Progenitor cell of endocrine pancreas (in vitro differentiated cells): Measurements from ENCODE around the gene HLA-DRA. TPM values are rescaled to one million over a fixed set of nuclear protein-coding genes. Genes with fewer than 3 reads are reported as not detected.

Experiments used
- DNase-seq: peaks from one replicate; pipeline ENCODE4 v3.0.0; 2021; ENCODE audit warnings: low spot score; ENCODE audit not compliant: unreplicated experiment
- H3K27ac Mint-ChIP-seq: 2 replicates; pipeline ENCODE4 v1.8.0; 2021; ENCODE audit warnings: mild to moderate bottlenecking, moderate library complexity, mixed read lengths
- H3K27me3 Mint-ChIP-seq: 2 replicates; pipeline ENCODE4 v1.8.0; 2021; ENCODE audit warnings: mixed read lengths
- H3K36me3 Mint-ChIP-seq: 2 replicates; pipeline ENCODE4 v1.8.0; 2022; ENCODE audit warnings: mixed read lengths; ENCODE audit not compliant: insufficient read depth
- H3K4me1 Mint-ChIP-seq: 2 replicates; pipeline ENCODE4 v1.8.0; 2021; ENCODE audit warnings: low read depth, mixed read lengths
- H3K4me3 Mint-ChIP-seq: 2 replicates; pipeline ENCODE4 v1.8.0; 2021; ENCODE audit warnings: low read depth, mild to moderate bottlenecking, moderate library complexity, mixed read lengths
- H3K9me3 Mint-ChIP-seq: 2 replicates; pipeline ENCODE4 v1.8.0; 2021; ENCODE audit warnings: low read depth, mixed read lengths
- CTCF ChIP-seq: fragments of 200-600 bp; sonication (generic); IDR thresholded peaks from one replicate; pipeline ENCODE4 v1.5.0; 2021; ENCODE audit warnings: antibody characterized with exemption, mild to moderate bottlenecking; ENCODE audit not compliant: unreplicated experiment
- total RNA-seq: library from RNA; stranded (reverse); gene quantifications from 2 replicates; pipeline ENCODE4 v1.2.1, GENCODE V29; 2021

HLA-DRA gene
- total RNA-seq, 1 donor from 2014 or later: not detected

- Mint-ChIP-seq H3K27ac (no peak overlapping the region), H3K9me3 (no peaks in the 10 kb centered on the region), H3K4me1 (peaks cover 2% of the 10 kb centered on the region), H3K4me3 (no peak overlapping the region), H3K27me3 (peaks cover 58% of the 10 kb centered on the region), H3K36me3 (no peaks in the 10 kb centered on the region)
- no peak for TF ChIP-seq CTCF
- no peak for DNase-seq
These were observed 28.8 kb upstream of the HLA-DRA start for GRCh38 chr6:32410906-32411305.

- no peaks in the 10 kb centered on the region for H3K9me3 Mint-ChIP-seq
- peaks cover 63% of the 10 kb centered on the region for H3K27me3 Mint-ChIP-seq
- peaks cover 2% of the 10 kb centered on the region for H3K4me1 Mint-ChIP-seq
- no peaks in the 10 kb centered on the region for H3K36me3 Mint-ChIP-seq
- H3K27ac Mint-ChIP-seq: no peak overlapping the region
- no peak for TF ChIP-seq CTCF
- no peak overlapping the region for H3K4me3 Mint-ChIP-seq
- DNase-seq: no peak
These were observed 27.9 kb upstream of the HLA-DRA start for GRCh38 chr6:32411566-32412327.

- Mint-ChIP-seq H3K4me1 (peaks cover 2% of the 10 kb centered on the region), H3K36me3 (no peaks in the 10 kb centered on the region), H3K27me3 (peaks cover 56% of the 10 kb centered on the region), H3K9me3 (no peaks in the 10 kb centered on the region), H3K27ac (no peak overlapping the region), H3K4me3 (no peak overlapping the region)
- TF ChIP-seq CTCF: peak; percentile 97
- DNase-seq: peak; percentile 74
These were observed 26.1 kb upstream of the HLA-DRA start for GRCh38 chr6:32413427-32414047.

GRCh38 chr6:32415521-32416019 lies 24.1 kb upstream of the HLA-DRA start:
- H3K27me3 Mint-ChIP-seq: peaks cover 63% of the 10 kb centered on the region
- no peaks in the 10 kb centered on the region for H3K9me3 Mint-ChIP-seq
- H3K27ac Mint-ChIP-seq: no peak overlapping the region
- peaks cover 2% of the 10 kb centered on the region for H3K4me1 Mint-ChIP-seq
- DNase-seq: peak; percentile 67
- TF ChIP-seq CTCF: peak; percentile 93
- no peaks in the 10 kb centered on the region for H3K36me3 Mint-ChIP-seq
- H3K4me3 Mint-ChIP-seq: no peak overlapping the region

- no peaks in the 10 kb centered on the region for H3K9me3 Mint-ChIP-seq
- H3K27me3 Mint-ChIP-seq: peaks cover 65% of the 10 kb centered on the region
- peaks cover 2% of the 10 kb centered on the region for H3K4me1 Mint-ChIP-seq
- H3K4me3 Mint-ChIP-seq: no peak overlapping the region
- DNase-seq: no peak
- H3K36me3 Mint-ChIP-seq: no peaks in the 10 kb centered on the region
- H3K27ac Mint-ChIP-seq: no peak overlapping the region
- TF ChIP-seq CTCF: no peak
These were observed 23.7 kb upstream of the HLA-DRA start for GRCh38 chr6:32416036-32416435.
